Measurements from ENCODE around the gene PLCB4. TPM values are rescaled to one million over a fixed set of nuclear protein-coding genes. Genes with fewer than 3 reads are reported as not detected.
"Not testable (repeated sequence)": the region's sequence is repeated elsewhere in the genome, so short reads cannot be mapped to it uniquely, and the experiment has no call there.

Gene PLCB4
- total and polyA plus RNA-seq, 8 donors = 0.56 to 9.3 (median 2.3) TPM

DNA sequence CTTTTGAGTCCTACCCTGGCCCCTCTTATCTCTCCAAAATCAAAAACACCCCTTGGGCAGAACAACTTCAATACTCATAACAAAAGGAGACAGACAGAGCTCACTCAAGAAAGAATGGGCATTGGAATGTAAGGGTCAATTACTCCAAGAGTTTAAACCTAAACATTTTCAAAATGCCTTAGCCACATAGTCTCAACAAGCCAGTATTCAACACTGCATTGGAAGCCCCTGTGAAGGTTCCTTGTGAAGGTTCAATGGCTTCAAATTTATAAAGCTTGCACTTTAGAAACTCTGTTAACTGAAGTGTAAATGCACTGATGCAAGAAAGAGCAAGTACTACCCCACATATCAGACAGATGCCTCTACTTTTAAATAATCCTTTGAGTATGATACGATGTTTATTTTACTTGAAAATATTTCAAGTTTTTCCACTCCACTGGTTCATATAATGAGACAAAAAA, 306.4 kb downstream of the PLCB4 start:
- H3K36me3 ChIP-seq = no peaks in the 10 kb centered on the region
- TF ChIP-seq, protein P1, sequence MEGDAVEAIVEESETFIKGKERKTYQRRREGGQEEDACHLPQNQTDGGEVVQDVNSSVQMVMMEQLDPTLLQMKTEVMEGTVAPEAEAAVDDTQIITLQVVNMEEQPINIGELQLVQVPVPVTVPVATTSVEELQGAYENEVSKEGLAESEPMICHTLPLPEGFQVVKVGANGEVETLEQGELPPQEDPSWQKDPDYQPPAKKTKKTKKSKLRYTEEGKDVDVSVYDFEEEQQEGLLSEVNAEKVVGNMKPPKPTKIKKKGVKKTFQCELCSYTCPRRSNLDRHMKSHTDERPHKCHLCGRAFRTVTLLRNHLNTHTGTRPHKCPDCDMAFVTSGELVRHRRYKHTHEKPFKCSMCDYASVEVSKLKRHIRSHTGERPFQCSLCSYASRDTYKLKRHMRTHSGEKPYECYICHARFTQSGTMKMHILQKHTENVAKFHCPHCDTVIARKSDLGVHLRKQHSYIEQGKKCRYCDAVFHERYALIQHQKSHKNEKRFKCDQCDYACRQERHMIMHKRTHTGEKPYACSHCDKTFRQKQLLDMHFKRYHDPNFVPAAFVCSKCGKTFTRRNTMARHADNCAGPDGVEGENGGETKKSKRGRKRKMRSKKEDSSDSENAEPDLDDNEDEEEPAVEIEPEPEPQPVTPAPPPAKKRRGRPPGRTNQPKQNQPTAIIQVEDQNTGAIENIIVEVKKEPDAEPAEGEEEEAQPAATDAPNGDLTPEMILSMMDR (IDR thresholded peaks at IDR 0.05) = no peak
- H3K4me1 ChIP-seq = no peaks in the 10 kb centered on the region
- no peak overlapping the region for H3K4me3 ChIP-seq
- ATAC-seq (no peak), DNase-seq (no peak), FAIRE-seq (no peak)
- no peaks in the 10 kb centered on the region for H3K27me3 ChIP-seq
- intact Hi-C loops (cut with DNase I) = no loop called here
- no peak overlapping the region for H3K27ac ChIP-seq
- no peaks in the 10 kb centered on the region for H3K9me3 ChIP-seq
- 80 to 87% methylated on average over 1 of the region's 1 CpG for WGBS, 2 donors

DNA sequence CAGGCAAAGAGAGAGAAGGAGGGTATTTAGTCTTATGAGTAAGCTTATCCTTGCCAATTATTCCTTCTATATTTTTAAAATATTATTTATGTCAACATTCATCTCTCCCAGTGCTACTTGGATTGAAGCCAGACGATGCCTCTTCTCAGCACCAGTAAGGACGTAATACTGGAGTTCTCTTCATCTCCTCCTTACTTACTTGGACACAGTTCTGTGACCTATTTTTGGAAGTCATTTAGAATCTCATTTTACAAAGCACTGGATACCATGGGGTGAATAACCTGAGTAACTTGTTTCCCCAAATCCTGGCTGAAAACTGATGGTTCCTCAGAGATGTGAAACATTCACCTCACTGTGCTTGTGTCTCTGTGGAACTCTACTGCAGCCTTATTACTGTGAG, 308.1 kb downstream of the PLCB4 start:
- no peak overlapping the region for H3K4me3 ChIP-seq
- no peaks in the 10 kb centered on the region for H3K36me3 ChIP-seq
- FAIRE-seq = no peak
- no peak for ATAC-seq
- 66 to 70% methylated on average over 2 of the region's 2 CpGs for WGBS, 2 donors
- H3K9me3 ChIP-seq = no peaks in the 10 kb centered on the region
- DNase-seq = no peak
- intact Hi-C loops (cut with DNase I) = no loop called here
- H3K27me3 ChIP-seq = no peaks in the 10 kb centered on the region
- TF ChIP-seq, protein P1 (IDR thresholded peaks at IDR 0.05) = no peak
- no peak overlapping the region for H3K27ac ChIP-seq
- H3K4me1 ChIP-seq = no peaks in the 10 kb centered on the region

DNA sequence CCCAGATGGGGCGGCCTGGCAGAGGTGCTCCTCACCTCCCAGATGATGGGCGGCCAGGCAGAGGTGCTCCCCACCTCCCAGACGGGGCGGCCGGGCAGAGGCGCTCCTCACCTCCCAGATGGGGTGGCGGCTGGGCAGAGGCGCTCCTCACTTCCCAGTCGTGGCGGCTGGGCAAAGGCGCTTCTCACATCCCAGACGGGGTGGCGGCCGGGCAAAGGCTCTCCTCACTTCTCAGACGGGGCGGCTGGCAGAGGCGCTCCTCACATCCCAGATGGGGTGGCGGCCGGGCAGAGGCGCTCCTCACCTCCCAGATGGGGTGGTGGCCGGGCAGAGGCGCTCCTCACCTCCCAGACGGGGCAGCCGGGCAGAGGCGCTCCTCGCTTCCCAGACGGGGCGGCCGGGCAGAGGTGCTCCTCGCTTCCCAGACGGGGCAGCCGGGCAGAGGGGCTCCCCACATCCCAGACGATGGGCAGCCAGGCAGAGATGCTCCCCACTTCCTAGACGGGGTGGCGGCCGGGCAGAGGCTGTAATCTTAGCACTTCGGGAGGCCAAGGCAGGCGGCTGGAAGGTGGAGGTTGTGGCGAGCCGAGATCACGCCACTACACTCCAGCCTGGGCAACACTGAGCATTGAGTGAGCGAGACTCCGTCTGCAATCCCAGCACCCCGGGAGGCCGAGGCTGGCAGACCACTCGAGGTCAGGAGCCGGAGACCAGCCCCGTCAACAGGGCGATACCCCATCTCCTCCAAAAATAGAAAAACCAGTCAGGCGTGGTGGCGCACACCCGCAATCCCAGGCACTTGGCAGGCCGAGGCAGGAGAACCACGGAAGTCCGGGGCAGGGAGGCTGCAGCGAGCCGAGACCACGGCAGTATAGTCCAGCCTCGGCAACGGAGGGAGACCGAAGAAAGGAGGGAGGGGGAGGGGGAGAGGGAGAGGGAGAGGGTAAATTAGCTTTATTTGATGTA, 316.7 kb downstream of the PLCB4 start:
- ATAC-seq; H3K36me3 ChIP-seq; H3K27me3 ChIP-seq; intact Hi-C loops (cut with DNase I); H3K4me3 ChIP-seq; H3K27ac ChIP-seq; H3K4me1 ChIP-seq; H3K9me3 ChIP-seq; FAIRE-seq: not testable (repeated sequence)
- DNase-seq = peak in 2 of 6 donors; percentile 17 to 60
- 92 to 95% methylated on average over 54 to 61 of the region's 61 CpGs for WGBS, 2 donors

DNA sequence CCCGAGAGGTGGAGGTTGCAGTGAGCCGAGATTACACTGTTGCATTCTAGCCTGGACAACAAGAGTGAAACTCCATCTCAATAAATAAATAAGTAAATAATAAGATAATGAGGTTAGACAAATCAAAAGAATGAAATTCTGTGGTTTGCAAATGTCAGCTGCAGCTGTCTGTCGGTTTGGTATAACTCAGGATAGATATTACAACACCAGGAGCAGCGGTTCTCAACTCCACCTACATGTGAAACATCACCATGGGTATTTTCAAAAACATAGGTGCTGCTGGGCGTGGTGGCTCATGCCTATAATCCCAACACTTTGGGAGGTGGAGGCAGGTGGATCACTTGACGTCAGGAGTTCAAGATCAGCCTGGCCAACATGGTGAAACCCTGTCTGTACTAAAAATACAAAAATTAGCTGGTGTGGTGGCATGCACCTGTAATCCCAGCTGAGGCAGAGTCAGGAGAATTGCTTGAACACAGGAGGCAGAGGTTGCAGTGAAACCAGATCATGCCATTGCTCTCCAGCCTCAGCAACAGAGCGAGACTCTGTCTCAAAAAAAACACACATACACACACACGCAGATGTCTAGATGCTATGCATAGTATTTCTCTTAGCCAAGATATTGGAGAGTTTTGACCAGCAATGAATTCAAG, 319.4 kb downstream of the PLCB4 start:
- no peaks in the 10 kb centered on the region for H3K27me3 ChIP-seq
- TF ChIP-seq, protein P1 (IDR thresholded peaks at IDR 0.05) = no peak
- FAIRE-seq (no peak), ATAC-seq (no peak), DNase-seq (no peak)
- intact Hi-C loops (cut with DNase I) = no loop called here
- H3K27ac ChIP-seq = no peak overlapping the region
- WGBS, 2 donors = 87 to 97% methylated on average over 8 of the region's 8 CpGs
- H3K4me1 ChIP-seq = no peaks in the 10 kb centered on the region
- no peaks in the 10 kb centered on the region for H3K36me3 ChIP-seq
- no peaks in the 10 kb centered on the region for H3K9me3 ChIP-seq
- H3K4me3 ChIP-seq = no peak overlapping the region

DNA sequence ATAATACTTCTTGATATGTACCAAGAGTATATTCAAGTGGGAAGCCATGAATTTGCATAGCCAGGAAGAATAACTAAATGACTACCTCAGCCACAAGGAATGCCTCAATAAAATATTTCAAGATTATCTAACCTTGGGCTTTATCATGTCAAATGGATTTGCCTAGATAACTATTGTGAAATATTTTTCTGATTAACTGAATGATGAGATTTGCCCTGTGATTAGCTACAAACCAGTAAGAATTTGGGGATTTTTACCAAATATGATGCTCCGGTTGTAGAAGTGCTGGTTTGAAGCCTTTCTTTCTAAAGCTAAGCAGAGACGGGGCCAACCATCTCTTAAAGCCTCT, 319.9 kb downstream of the PLCB4 start:
- H3K27me3 ChIP-seq = no peaks in the 10 kb centered on the region
- FAIRE-seq = no peak
- H3K4me3 ChIP-seq = no peak overlapping the region
- no peaks in the 10 kb centered on the region for H3K4me1 ChIP-seq
- no peaks in the 10 kb centered on the region for H3K36me3 ChIP-seq
- ATAC-seq = peak in 1 of 4 donors; percentile 22
- WGBS, 2 donors = 92 to 97% methylated on average over 2 of the region's 2 CpGs
- TF ChIP-seq, protein P1 (IDR thresholded peaks at IDR 0.05) = no peak
- H3K27ac ChIP-seq = no peak overlapping the region
- no peaks in the 10 kb centered on the region for H3K9me3 ChIP-seq
- no peak for DNase-seq
- intact Hi-C loops (cut with DNase I) = no loop called here

All from pancreas (tissue), 10 donors.